CD4-positive, alpha-beta T cell treated with Interleukin-15 for 4 hours (primary cell): ENCODE measurements around the gene CFAP206.

Experiments used
- DNase-seq: peaks from one replicate; pipeline ENCODE4 v3.0.0-alpha.2; 2020; ENCODE audit warnings: low spot score

The CFAP206 gene

GRCh38 chr6:87407901-87408720, at the start of gene CFAP206:
Gene CFAP206, plus strand, starts transcription at chr6:87407972. Its CDS starts 1,868 bp downstream, at chr6:87409840.
- DNase-seq = peak; percentile 75

- no peak for DNase-seq
Measured at GRCh38 chr6:87364602-87365252, 43.0 kb upstream of the CFAP206 start.

- no peak for DNase-seq
Measured at GRCh38 chr6:87366072-87366827, 41.5 kb upstream of the CFAP206 start.

DNA sequence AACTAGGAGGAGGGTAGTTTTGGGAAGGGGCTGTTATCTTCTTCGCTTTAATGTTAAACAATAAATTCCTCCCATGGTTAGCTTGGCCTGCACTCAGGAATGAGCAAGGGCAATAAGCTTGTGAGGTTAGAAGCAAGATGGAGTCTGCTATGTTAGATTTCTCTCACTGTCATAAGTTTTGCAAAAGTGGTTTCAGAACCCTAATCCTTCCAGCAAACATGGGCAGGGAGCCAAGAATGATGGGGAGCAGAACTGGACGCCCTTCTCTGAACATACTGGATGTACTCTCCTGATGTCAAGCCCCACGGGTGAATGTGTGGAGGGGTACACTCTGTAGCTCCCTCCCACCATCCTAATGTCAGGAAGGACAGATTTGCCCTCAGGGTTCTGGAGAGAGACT, 40.9 kb upstream of the CFAP206 start:
- DNase-seq = no peak

DNA sequence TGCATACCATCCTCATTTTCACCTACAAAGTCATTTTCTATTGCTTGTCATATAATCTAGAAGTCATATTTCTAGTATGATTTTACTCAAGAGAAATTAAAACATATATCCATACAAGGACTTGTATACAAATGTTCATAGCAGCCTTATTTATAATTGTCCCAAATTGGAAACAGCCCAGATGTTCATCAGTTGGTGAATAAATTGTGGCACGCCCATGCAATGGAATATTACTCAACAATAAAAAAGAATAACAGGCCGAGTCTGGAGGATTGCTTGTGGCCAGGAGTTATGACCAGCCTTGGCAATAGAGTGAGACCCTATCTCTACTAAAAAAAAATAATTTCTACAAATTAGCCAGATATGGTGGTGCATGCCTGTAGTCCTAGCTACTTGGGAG, 34.4 kb upstream of the CFAP206 start:
- DNase-seq = no peak

DNA sequence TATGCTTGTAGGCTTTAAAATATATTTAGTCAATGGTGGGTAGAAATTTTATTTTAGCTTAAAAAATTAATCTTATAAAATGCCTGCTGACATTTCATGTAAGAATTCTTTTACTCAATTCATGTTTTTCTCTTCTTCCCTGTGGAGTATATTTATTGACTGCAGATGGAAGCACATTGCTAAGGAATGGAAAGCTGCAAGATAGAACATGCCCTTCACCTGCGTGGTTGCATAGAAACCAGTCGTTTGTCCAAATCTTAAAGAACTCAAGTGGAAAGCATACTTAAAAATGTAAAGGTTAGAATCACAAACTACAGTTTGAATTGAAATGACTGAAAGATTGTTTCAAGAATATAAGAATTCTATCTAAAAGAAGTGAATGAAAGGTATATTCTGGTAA, 32.5 kb upstream of the CFAP206 start:
- DNase-seq = no peak

DNA sequence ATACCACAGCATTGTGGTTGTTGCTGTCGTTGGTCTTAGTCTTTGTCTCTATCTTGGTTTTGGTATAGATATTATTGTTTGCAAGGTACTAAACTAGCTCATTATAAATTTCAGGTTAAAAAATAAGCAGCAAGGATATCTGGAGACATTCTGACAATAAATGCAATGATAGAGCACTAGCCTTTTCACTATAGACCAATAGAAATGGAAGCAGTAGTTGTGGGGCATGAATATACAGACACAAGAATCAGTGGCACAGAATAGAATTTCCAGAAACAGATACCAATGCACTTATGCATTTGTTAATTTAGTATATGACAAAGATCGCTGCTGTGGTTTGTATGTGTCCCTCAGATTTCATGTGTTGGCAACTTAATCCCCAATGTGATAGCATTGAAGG, 31.1 kb upstream of the CFAP206 start:
- no peak for DNase-seq

- no peak for DNase-seq
Measured at GRCh38 chr6:87378947-87379346, 28.8 kb upstream of the CFAP206 start.

DNA sequence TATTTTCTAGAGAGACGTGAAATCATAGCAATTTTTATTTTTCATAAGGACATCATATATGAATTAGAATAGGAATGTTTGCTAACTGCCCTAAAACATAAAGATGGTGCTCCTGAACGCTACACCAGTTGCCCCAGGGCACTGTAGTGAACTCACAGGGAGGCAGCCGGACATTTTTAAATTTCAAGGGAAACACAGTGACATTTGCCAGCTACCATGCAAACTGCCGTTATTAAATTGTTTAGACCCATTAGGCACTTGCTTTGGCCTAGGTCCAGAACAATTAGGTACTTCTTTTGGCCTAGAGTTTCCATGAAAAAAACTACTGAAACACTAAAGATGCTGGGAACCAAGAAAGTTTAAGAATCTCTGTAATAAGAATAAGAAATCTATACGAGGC, 24.9 kb upstream of the CFAP206 start:
- no peak for DNase-seq

DNA sequence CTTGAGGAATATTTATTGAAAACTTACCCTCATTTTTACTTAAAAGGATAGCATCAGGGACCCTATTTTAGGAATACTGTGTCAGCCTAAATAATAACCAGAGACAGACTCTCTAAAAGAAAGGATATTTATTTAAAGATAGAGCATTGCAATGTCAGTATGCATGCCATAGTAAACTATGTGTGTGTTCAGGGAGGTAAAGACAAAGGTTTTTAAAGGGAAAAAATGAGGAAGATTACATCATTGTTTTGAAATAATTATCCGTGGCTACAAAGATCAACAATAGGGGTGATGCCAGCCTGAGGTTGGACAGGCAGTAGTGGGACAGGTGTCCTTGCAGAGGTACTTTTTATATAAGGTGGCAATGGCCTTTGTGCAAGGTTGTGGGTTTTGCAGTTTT, 23.7 kb upstream of the CFAP206 start:
- no peak for DNase-seq

GRCh38 chr6:87384449-87384848, 23.3 kb upstream of the CFAP206 start:
- no peak for DNase-seq

DNA sequence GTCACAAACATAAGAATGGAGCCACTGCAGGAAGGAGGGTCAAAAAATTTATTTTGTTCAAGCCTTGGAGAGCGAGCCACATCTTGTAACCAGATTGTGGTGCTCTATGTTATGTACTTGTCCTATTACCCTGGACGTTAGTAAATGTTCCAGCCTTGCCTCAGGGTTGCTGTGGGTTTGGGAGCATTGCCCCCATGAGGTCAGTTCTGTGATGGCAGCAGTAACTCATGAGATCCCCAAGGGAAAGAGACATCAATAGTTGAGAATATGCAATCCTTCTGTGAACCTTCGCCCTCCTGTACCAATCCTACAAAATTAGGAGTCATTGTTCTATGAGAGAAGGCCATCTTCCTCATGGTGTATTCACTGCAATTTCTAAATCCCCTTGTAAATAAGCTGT, 16.4 kb upstream of the CFAP206 start:
- DNase-seq = no peak

GRCh38 chr6:87393026-87393622, 14.6 kb upstream of the CFAP206 start:
- DNase-seq = peak; percentile 65

DNA sequence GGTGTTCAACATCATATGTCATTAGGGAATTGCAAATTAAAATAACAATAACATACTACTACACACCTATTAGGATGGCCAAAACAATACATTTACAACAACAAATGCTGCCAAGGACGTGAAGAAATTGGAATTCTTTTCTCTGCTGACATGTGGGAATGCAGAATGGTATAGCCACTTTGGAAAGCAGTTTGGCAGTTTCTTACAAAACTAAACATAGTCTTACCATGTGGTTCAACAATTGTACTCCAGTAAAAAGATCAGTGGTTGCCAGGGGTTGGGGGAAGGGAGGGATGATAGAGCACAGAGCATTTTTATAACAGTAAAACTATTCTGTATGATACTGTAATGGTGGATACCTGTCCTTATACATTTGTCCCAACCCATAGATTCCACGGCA, 12.3 kb upstream of the CFAP206 start:
- no peak for DNase-seq

GRCh38 chr6:87396595-87397392, 11.0 kb upstream of the CFAP206 start:
- DNase-seq = no peak

GRCh38 chr6:87397656-87398055, 10.1 kb upstream of the CFAP206 start:
- no peak for DNase-seq

DNA sequence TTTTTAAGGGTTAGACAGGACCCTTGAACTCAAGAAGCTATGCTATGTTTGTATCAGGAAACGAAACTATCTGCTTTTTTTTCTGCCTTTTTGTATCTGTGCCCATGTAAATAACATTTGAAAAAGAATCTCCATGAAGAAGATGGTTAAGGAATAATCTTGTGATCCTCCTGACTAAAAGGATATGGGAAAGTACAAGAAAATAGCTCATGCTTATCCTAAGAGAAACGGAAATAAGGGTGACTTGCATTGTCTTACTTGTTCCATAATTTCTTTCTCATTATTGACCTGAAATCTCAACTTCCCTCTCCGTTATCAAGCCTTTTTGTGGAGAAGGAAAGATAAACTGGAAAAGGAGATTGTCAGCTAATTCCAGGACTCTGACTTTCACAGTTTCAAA, 5.9 kb upstream of the CFAP206 start:
- no peak for DNase-seq

- peak; percentile 6 for DNase-seq
Measured at GRCh38 chr6:87407561-87407900, 241 bp upstream of the CFAP206 start.

GRCh38 chr6:87408721-87409155, 966 bp downstream of the CFAP206 start:
- no peak for DNase-seq

GRCh38 chr6:87419266-87419665, 11.5 kb downstream of the CFAP206 start:
- no peak for DNase-seq

DNA sequence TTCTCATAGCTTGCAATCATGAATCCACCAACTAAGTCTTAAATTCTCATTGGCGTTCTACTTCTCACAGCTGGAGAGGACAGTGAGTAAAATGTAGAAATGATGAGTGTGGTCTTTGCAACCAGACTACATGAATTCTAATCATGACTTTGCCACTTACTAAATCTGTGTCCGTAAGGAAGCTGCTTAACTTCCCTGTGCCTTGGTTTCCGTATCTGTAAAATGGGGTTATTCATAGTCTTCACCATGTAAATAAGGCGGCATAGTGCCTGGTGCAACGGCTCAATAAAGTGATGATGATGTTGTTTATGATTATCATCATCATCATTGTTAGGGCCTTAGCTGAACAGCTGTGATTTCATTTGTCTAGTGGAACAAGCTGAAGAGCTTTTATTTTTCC, 12.6 kb downstream of the CFAP206 start:
- no peak for DNase-seq

DNA sequence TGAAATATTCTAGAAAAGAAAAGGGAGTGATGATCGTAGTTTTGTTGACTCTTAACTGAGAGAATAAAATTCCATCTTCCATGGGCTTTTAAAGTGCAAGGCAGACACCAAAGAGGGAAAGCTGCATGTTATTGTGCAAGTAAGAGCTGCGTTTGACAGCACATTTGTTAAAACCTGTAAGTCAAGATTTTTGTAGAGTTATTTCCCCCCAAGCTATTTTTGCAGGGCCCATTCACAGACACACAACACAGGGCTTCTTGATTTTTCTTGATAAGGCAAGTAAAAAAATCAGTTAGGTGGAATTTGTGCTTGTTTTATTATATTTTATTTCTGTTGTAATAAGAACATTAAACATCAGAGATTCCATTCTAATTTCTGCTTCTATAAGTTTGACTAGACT, 13.8 kb downstream of the CFAP206 start:
- DNase-seq = no peak
